Liver (tissue), 9 donors: Measurements from ENCODE around the gene CRYGS. TPM values are rescaled to one million over a fixed set of nuclear protein-coding genes. Genes with fewer than 3 reads are reported as not detected.

ENCODE experiments used
- DNase-seq: peaks from one replicate; pipeline ENCODE4 v3.0.0-alpha.2; 2017; ENCODE audit warnings: low spot score
- H3K27ac ChIP-seq, 2 donors: one replicate each; pipeline ENCODE4 v1.7.0; 2013; ENCODE audit warnings: inconsistent platforms in 2 of 2, low read length in 2 of 2, control low read depth in 1 of 2, low read depth in 1 of 2, mild to moderate bottlenecking in 1 of 2
- H3K27me3 ChIP-seq, 4 donors: one replicate each; pipeline versions ENCODE4 v1.6.1 to v1.7.0; 2013; ENCODE audit warnings: low read length in 3 of 4, inconsistent platforms in 1 of 4, mild to moderate bottlenecking in 1 of 4, moderate library complexity in 1 of 4; ENCODE audit not compliant: control insufficient read depth in 4 of 4, insufficient read depth in 4 of 4
- H3K36me3 ChIP-seq, 4 donors: one replicate each; pipeline versions ENCODE4 v1.6.1 to v1.7.0; 2013; ENCODE audit warnings: low read length in 3 of 4, mild to moderate bottlenecking in 3 of 4, low read depth in 1 of 4, moderate library complexity in 1 of 4; ENCODE audit not compliant: control insufficient read depth in 4 of 4, insufficient read depth in 3 of 4
- H3K4me1 ChIP-seq, 4 donors: one replicate each; pipeline versions ENCODE4 v1.6.1 to v1.7.0; 2013; ENCODE audit warnings: low read length in 3 of 4, mild to moderate bottlenecking in 3 of 4, moderate library complexity in 1 of 4; ENCODE audit not compliant: control insufficient read depth in 4 of 4, insufficient read depth in 4 of 4
- H3K4me3 ChIP-seq, 3 donors: one replicate each; pipeline versions ENCODE4 v1.6.1 to v1.7.0; 2013; ENCODE audit warnings: low read length in 3 of 3, control low read depth in 1 of 3, low read depth in 1 of 3, mild to moderate bottlenecking in 1 of 3
- H3K9ac ChIP-seq, 2 donors: one replicate each; pipeline ENCODE4 v1.7.0; 2013; ENCODE audit warnings: low read length in 2 of 2, mild to moderate bottlenecking in 2 of 2, moderate library complexity in 2 of 2, control low read depth in 1 of 2, low read depth in 1 of 2
- H3K9me3 ChIP-seq, 4 donors: one replicate each; pipeline versions ENCODE4 v1.6.1 to v1.7.0; 2013; ENCODE audit warnings: low read length in 3 of 4; ENCODE audit not compliant: control insufficient read depth in 4 of 4
- CTCF ChIP-seq: fragments of 150-350 bp; IDR thresholded peaks from 2 replicates; pipeline ENCODE4 v1.5.1; 2017; ENCODE audit warnings: improper control_type of control experiment, low read depth, low read length; ENCODE audit not compliant: missing input control
- EGR1 ChIP-seq, 2 donors: IDR thresholded peaks; 2 replicates each; pipeline ENCODE4 v1.6.1; 2016 to 2018; ENCODE audit warnings: antibody characterized with exemption in 2 of 2, low read depth in 2 of 2
- FOXA1 ChIP-seq: IDR thresholded peaks from 2 replicates; pipeline ENCODE4 v1.6.1; 2016; ENCODE audit warnings: antibody characterized with exemption
- GABPA ChIP-seq, 2 donors: IDR thresholded peaks in 1 of 2; conservative IDR thresholded peaks in 1 of 2; 2 replicates each; pipeline ENCODE4 v1.6.1; 2016; ENCODE audit warnings: antibody characterized with exemption in 2 of 2, mild to moderate bottlenecking in 1 of 2, moderate library complexity in 1 of 2
- HNF4A ChIP-seq, 2 donors: conservative IDR thresholded peaks; 2 replicates each; pipeline ENCODE4 v1.6.1; 2016; ENCODE audit warnings: antibody characterized with exemption in 2 of 2, mild to moderate bottlenecking in 2 of 2
- HNF4G ChIP-seq: IDR thresholded peaks from 2 replicates; pipeline ENCODE4 v1.6.1; 2016; ENCODE audit warnings: antibody characterized with exemption
- JUND ChIP-seq, 2 donors: IDR thresholded peaks; 2 replicates each; pipeline ENCODE4 v1.6.1; 2016; ENCODE audit warnings: antibody characterized with exemption in 2 of 2
- NR2F2 ChIP-seq: IDR thresholded peaks from 2 replicates; pipeline ENCODE4 v1.6.1; 2016; ENCODE audit warnings: antibody characterized with exemption
- RAD21 ChIP-seq, 2 donors: IDR thresholded peaks; 2 replicates each; pipeline ENCODE4 v1.6.1; 2016; ENCODE audit warnings: antibody characterized with exemption in 2 of 2, mild to moderate bottlenecking in 2 of 2
- RXRA ChIP-seq, 2 donors: IDR thresholded peaks; 2 replicates each; pipeline ENCODE4 v1.6.1; 2017 to 2018; ENCODE audit warnings: antibody characterized with exemption in 2 of 2, mild to moderate bottlenecking in 1 of 2
- SP1 ChIP-seq: IDR thresholded peaks from 2 replicates; pipeline ENCODE4 v1.6.1; 2018; ENCODE audit warnings: antibody characterized with exemption, mild to moderate bottlenecking
- TAF1 ChIP-seq: conservative IDR thresholded peaks from 2 replicates; pipeline ENCODE4 v1.6.1; 2016; ENCODE audit warnings: antibody characterized with exemption, mild to moderate bottlenecking
- ZBTB33 ChIP-seq: IDR thresholded peaks from 2 replicates; pipeline ENCODE4 v1.6.1; 2016; ENCODE audit warnings: antibody characterized with exemption
- WGBS: extraction: QIAGEN DNeasy Blood & Tissue Kit; methylation state at CpG from one replicate; pipeline ENCODE4 v1.1.7; 2013; 5-methylcytosine and 5-hydroxymethylcytosine counted together
- polyA plus RNA-seq, 2 donors: library from polyadenylated mRNA; stranded (reverse) in 1 of 2; unstranded in 1 of 2; fragments of 200-250 nt in 1 of 2; fragments of >200 nt in 1 of 2; fragmentation: Nextera tagmentation in 1 of 2; extraction: Ambion mirVana in 1 of 2; gene quantifications; one replicate each; pipeline versions ENCODE4 v1.2.1 to v1.2.3, GENCODE V29; 2013 to 2015
- total RNA-seq, 2 donors: library from RNA; depleted of rRNA; stranded (reverse); fragments of >200 nt; gene quantifications; one replicate each; pipeline ENCODE4 v1.2.3, GENCODE V29; 2014
- TF ChIP-seq, protein P1 (sequence below): IDR thresholded peaks from 2 replicates; pipeline ENCODE4 v1.6.1; 2016; ENCODE audit warnings: antibody characterized with exemption, mild to moderate bottlenecking
- TF ChIP-seq, protein P2 (sequence below): IDR thresholded peaks from 2 replicates; pipeline ENCODE4 v1.6.1; 2016; ENCODE audit warnings: antibody characterized with exemption
- donor health status: healthy.
- donor health status: healthy.
- donor health status: healthy.
- donor health status: healthy.
- donor health status: healthy.

The CRYGS gene
- total and polyA plus RNA-seq, 4 donors: 0.53 to 3.6 (median 1.2) TPM

DNA sequence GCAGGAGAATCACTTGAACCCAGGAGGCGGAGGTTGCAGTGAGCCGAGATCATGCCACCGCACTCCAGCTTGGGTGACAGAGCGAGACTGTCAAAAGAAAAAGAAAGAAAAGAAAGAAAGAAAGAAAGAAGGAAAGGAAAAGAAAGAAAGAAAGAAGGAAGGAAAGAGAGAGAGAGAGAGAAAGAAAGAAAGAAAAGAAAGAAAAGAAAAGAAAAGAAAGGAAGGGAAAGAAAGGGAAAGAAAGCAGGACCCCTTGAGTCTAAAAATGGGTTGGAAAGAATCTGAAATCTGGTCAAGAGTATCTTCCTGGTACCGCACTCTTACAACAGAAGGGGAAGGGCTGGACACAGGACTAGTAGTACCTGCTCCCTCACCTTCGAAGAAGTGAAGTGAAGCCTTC, 19.6 kb downstream of the CRYGS start:
- no peaks in the 10 kb centered on the region for H3K9me3 ChIP-seq
- H3K9ac ChIP-seq: no peak overlapping the region
- 97% methylated on average over 6 of the region's 6 CpGs for WGBS
- no peaks in the 10 kb centered on the region for H3K27me3 ChIP-seq
- H3K27ac ChIP-seq: no peak overlapping the region
- no peak for DNase-seq
- H3K4me3 ChIP-seq: no peak overlapping the region
- peaks cover 0 to 4% (median under 1%) of the 10 kb centered on the region in 4 donors for H3K4me1 ChIP-seq
- no peaks in the 10 kb centered on the region for H3K36me3 ChIP-seq
- TF ChIP-seq, protein P1, sequence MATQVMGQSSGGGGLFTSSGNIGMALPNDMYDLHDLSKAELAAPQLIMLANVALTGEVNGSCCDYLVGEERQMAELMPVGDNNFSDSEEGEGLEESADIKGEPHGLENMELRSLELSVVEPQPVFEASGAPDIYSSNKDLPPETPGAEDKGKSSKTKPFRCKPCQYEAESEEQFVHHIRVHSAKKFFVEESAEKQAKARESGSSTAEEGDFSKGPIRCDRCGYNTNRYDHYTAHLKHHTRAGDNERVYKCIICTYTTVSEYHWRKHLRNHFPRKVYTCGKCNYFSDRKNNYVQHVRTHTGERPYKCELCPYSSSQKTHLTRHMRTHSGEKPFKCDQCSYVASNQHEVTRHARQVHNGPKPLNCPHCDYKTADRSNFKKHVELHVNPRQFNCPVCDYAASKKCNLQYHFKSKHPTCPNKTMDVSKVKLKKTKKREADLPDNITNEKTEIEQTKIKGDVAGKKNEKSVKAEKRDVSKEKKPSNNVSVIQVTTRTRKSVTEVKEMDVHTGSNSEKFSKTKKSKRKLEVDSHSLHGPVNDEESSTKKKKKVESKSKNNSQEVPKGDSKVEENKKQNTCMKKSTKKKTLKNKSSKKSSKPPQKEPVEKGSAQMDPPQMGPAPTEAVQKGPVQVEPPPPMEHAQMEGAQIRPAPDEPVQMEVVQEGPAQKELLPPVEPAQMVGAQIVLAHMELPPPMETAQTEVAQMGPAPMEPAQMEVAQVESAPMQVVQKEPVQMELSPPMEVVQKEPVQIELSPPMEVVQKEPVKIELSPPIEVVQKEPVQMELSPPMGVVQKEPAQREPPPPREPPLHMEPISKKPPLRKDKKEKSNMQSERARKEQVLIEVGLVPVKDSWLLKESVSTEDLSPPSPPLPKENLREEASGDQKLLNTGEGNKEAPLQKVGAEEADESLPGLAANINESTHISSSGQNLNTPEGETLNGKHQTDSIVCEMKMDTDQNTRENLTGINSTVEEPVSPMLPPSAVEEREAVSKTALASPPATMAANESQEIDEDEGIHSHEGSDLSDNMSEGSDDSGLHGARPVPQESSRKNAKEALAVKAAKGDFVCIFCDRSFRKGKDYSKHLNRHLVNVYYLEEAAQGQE: no peak
- no peak for TF ChIP-seq RAD21 (IDR thresholded peaks at IDR 0.05)

- no peaks in the 10 kb centered on the region for H3K27me3 ChIP-seq
- no peak overlapping the region for H3K4me3 ChIP-seq
- H3K9ac ChIP-seq: no peak overlapping the region
- H3K4me1 ChIP-seq: peaks cover 0 to 4% (median under 1%) of the 10 kb centered on the region in 4 donors
- TF ChIP-seq, protein P2, sequence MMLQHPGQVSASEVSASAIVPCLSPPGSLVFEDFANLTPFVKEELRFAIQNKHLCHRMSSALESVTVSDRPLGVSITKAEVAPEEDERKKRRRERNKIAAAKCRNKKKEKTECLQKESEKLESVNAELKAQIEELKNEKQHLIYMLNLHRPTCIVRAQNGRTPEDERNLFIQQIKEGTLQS: no peak
- TF ChIP-seq JUND (IDR thresholded peaks at IDR 0.05) (no peak), RXRA (IDR thresholded peaks at IDR 0.05) (no peak), NR2F2 (peak; percentile 14), HNF4G (no peak), TAF1 (no peak), HNF4A (conservative IDR thresholded peaks at IDR 0.05) (peak; percentile 19 to 68), GABPA (IDR thresholded peaks at IDR 0.05 in 1 of 2, conservative IDR thresholded peaks at IDR 0.05 in 1 of 2) (no peak), SP1 (no peak), FOXA1 (no peak), CTCF (no peak), RAD21 (IDR thresholded peaks at IDR 0.05) (no peak), EGR1 (IDR thresholded peaks at IDR 0.05; ENCODE audit: low read depth in 2 of 2) (no peak), ZBTB33 (no peak)
- 22% methylated on average over 2 of the region's 2 CpGs for WGBS
- no peaks in the 10 kb centered on the region for H3K36me3 ChIP-seq
- no peak overlapping the region for H3K27ac ChIP-seq
- H3K9me3 ChIP-seq: no peaks in the 10 kb centered on the region
- no peak for DNase-seq
These were observed 20.7 kb downstream of the CRYGS start for GRCh38 chr3:186523434-186523833.
